GM18505 (cell line): ENCODE data around the gene CAMTA1.
A peak's percentile ranks its signal among the peaks of the same experiment; 100 is the strongest.
"Not testable (repeated sequence)": the region's sequence is repeated elsewhere in the genome, so short reads cannot be mapped to it uniquely, and the experiment has no call there.

Experiments
- ATAC-seq: cut with Tn5 transposase; IDR thresholded peaks from one replicate; pipeline ENCODE4 v1.9.1; 2021; ENCODE audit not compliant: unreplicated experiment
- POLR2A ChIP-seq: IDR thresholded peaks from 4 replicates; pipeline ENCODE4 v1.6.1; 2011; ENCODE audit warnings: borderline replicate concordance; ENCODE audit not compliant: insufficient read depth, insufficient read length; ENCODE audit errors: extremely low read depth

The CAMTA1 gene

DNA sequence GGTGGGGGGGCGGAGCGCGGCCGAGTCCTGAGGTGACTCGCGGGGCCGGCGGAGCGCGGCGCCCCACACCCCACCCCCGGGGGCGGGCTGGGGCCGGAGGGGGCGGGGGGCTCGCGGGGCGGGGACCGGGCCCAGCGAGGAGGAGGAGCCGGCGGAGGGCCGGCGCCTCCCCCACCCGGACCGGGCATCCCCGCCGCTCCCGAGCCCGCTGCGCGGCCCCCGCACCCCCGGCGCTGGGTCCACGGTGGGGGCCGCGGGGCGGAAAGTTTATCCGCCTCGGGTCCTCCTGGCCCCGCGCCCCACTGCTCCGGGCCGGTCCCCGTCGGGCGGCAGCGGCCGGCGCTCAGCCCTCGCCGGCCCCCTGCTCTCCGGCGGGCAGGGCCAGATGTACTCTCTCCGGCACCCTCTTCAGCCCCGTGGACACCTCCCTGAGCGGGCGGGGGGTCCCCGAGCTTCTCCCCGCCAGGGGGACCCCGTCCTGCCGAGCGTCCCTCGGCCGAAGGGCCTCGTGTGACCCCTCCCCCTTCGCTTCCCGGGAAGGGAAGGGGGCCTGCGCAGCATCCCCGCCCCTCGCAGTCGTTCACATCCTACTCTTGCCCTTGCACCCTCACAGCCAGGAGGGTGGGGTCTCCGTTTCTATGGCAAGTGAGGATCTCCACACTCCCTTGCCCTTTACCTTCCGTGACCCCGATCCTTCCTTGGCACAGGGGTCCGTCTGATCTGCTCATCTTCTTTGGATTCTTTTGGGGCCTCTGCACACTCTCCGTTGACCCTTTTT is 663 bp downstream of the CAMTA1 start:
- peak; percentile 9 for ATAC-seq
- no peak for TF ChIP-seq POLR2A

DNA sequence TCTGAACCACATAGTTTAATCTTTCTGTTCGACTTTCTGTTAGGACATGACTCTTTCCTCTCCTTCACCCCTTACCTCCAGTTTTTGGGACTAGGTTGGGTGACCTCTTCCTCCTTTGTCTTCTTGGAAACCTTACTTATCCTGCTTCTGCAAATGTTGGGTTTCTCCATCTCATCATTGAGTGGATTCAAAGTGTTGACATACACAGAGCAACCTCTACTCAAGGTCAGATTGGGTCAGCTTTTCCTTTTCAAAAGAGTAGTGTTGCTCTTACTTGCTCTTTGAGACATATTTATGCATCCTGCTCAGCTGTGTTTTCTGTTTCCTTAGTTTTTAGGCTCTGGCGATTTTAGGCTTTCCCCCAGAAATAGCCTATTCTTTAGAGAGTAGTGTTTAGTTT is 3.7 kb downstream of the CAMTA1 start:
- TF ChIP-seq POLR2A = no peak

DNA sequence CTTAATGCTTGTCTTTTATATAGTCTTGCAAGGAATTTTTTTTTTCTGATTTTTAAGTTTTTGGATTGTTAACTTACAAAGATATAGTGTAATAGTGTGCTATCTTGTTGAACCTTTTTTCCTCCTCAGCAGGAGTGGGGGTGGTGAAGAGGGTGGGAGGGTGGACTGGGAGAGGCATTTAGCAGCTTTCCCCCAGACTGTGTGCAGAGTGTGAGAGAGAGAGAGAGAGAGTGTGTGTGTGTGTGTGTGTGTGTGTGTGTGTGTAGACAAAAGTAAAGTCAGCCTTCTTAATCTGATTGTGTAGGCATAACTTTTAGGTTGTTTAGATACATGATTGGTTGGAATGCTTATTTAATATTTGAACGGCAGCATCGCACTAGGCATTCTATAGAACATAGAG is 4.9 kb downstream of the CAMTA1 start:
- no peak for TF ChIP-seq POLR2A
- ATAC-seq = no peak

More for the DNA sequence above, 3.7 kb downstream of the CAMTA1 start:
- no peak for ATAC-seq

DNA sequence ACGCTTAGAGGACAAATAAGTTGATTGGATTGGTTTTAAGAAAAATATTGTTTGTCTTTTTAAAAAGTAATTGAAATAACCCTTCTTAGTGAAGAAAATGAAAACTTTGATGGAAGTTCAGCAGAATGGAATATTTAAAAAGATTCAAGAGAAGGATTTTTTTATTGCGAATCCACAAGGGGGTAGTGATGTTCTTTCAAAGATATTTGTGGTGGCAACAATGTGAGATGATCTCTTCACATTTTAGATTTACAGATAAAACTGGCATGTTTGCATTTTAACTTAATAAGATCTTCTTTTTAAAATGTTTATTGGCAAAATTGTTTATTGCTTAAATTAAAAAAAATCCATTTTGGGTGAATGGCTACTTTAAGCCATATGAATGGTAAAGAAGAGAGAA is 8.9 kb downstream of the CAMTA1 start:
- ATAC-seq = no peak
- TF ChIP-seq POLR2A = no peak

DNA sequence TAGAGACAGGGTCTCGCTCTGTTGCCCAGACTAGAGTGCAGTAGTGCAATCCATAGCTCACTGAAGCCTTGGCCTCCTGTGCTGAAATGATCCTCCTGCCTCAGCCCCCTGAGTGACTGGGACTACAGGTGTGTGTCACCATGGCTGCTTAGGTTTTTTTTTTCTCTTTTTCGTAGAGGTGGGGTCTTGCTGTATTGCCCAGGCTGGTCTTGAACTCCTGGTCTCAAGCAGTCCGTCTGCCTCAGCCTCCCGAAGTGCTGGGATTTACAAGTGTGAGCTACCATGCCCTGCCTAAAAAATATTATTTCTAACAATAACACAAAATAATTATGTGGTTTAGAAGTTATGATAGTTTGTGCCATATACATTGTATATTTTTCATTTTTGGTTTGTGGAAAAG is 9.9 kb downstream of the CAMTA1 start:
- no peak for TF ChIP-seq POLR2A
- no peak for ATAC-seq

DNA sequence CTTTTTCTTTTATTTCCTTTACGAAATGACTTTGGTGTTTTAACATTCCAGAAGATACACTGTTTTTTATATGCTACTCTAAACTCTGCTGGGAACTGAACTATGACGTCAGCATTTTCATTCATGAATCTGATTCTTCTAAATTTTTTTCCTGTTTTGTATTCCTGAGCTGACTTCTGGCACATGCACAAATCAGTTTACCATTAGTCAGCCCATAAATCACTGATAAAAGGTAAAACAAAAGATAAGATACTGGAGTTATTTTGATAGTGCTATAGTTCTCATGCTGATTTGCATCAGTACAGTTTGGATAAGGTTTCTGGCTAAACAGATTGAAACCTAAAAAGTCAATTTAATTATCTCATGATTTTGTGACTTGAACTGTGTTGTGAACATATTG is 10.4 kb downstream of the CAMTA1 start:
- TF ChIP-seq POLR2A = no peak
- no peak for ATAC-seq

DNA sequence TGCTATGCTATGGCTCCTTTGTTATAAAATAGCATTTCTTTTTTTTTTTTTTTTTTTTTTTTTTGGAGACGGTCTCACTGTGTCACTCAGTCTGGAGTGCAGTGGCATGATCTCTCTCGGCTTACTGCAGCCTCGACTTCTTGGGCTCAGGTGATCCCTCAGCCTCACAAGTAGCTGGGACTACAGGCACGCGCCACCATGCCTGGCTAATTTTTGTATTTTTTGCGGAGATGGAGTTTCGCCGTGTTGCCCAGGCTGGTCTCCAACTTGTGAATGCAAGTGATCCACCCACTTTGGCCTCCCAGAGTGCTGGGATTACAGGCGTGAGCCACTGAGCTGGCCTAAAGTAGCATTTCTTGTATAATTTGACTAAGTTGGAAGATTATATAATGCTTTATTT is 10.8 kb downstream of the CAMTA1 start:
- no peak for ATAC-seq
- no peak for TF ChIP-seq POLR2A

DNA sequence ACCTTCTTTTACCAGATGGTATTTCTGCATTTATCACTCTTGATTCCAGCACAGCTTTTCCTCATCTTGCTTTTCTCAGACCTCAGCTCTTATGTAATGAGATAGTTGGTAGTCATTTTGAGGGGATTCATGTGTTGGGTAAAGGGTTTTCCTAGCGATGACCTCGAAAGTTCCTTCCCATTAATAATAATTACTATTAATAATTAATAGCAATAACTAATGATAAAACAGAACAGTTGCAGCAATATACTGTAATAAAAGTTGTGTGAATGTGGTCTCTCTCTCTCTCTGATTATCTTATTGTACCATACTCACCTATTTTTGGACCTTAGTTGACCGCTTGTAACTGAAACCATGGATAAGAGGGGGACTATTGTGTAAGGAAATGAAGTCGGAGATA is 14.2 kb downstream of the CAMTA1 start:
- ATAC-seq = no peak
- no peak for TF ChIP-seq POLR2A

DNA sequence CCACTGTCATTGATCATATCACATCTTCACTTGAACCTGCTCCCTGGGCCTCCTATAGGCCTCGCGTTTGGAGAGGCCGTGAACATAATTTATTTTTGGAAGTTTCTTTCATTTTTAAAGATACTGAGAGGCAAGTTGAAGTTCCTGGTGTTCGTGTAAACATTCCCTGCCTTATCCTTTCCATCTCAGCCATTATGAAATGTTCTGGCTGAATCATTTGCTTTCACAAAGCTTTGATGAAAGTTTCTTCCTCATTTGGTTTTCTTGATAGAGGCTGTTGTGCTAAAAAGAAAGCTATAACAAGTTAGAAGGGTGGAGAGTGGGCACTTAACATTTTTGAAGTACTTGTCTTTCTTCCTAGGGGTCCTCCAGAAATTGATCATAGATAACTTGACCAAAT is 15.5 kb downstream of the CAMTA1 start:
- TF ChIP-seq POLR2A = no peak
- no peak for ATAC-seq

DNA sequence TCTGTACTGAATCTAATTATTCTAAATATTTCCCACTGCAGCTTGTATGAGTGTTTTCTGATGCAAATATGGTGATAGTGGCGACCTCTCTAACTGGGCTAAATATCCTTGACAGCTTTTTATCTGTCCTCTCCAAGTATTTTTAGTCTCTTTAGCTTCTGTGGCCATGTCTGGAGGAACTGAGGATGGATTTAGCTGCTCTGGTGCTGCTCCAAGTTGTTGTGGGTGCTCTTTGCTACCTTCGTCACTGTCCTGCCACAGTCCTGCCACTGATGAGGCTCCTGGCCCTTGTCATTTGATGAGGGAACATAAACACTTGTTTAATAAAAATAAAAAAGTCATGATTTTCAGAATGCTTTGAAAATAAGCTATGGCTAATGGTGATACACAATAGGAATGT is 15.9 kb downstream of the CAMTA1 start:
- no peak for TF ChIP-seq POLR2A
- no peak for ATAC-seq

DNA sequence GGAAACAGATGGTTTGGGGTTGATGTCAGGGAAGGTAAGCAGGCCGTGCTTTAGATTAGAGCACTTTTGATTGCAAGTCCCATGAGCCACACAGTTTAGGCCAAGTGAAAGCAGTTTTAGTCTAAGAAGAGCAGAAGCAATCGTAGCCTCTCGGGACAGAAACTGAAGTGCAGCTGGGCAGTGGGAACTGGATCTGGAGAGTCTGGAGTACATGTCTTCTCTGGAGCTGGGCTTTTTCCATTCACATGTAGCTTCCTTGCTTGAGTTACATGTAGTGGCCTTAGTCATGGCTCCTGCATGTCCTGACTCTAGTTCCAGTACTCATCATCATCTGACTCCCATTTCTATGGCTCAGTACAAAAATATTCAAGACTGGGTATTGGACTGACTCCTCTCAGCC is 16.7 kb downstream of the CAMTA1 start:
- TF ChIP-seq POLR2A = no peak

DNA sequence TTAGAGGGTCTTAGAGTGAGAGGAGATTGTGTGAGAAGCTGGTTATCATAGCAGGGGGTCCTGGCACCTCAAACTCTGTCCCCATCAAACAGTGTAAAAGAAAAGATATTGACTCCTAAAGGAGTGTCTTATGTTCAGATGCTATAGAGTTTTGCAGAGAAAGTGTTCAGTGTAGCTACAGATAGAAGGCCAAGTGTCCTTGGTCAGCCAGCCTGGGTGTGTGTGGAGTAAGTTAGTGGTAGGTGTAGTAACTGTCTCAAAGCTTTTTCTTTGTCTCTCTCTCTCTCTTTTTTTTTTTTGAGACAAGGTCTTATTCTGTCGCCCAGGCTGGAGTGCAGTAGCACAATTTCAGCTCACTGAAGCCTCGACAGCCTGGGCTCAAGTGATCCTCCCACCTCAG is 17.2 kb downstream of the CAMTA1 start:
- ATAC-seq = no peak
- TF ChIP-seq POLR2A = no peak

More for the DNA sequence above, 16.7 kb downstream of the CAMTA1 start:
- ATAC-seq = no peak

DNA sequence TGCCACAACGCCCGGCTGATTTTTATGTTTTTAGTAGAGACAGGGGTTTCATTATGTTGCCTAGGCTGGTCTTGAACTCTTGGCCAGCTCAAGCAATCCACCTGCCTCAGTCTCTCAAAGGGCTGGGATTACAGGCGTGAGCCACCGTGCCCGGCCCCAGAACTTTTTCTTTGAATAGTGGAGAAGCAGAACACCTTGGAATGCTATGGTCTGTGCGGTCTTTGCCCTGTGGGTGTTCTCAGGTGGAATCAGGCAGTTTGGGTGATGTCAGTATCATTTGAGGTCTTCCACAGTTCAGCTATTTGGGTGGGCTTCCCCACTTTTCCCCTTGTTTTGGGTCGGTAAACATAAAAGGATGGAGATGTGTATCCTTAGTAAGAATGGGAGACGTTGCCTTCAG is 17.6 kb downstream of the CAMTA1 start:
- ATAC-seq = no peak
- TF ChIP-seq POLR2A = no peak

DNA sequence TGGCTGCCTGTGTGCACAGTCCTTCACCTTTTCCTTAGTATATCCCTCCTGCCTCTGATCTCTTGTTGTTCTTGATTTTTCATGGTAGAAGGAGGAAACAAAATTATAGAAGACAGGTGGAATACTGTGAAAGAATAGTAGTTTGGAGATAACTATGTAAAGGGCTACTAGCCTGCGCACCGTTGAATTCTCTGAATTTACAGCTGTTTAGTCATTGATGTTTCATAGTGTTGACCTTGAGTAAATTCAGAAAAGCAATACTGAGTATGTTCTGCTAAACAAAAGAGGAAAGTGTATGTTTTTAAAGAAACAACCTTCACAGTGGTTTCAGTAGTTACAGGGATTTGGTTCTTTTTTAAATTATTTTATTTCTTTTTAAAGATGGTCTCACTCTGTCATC is 18.1 kb downstream of the CAMTA1 start:
- ATAC-seq = no peak
- TF ChIP-seq POLR2A = no peak

DNA sequence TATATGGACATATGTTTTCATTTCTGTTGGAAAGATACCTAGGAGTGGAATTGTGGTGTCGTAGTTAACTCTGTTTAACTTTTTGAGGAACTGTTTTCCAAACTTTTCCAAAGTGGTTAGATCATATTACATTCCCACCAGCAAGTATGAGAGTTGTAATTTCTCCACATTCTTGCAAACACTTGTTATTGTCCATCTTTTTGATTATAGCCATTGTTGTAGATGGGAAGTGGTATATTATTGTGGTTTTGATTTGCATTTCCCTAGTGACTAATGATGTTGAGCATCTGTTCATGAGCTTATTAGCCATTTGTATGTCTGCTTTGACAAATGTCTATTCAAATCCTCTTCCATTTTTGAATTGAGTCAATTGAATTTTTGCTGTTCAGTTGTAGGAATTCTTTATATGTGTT is 19.8 kb downstream of the CAMTA1 start:
- TF ChIP-seq POLR2A = no peak
- no peak for ATAC-seq

DNA sequence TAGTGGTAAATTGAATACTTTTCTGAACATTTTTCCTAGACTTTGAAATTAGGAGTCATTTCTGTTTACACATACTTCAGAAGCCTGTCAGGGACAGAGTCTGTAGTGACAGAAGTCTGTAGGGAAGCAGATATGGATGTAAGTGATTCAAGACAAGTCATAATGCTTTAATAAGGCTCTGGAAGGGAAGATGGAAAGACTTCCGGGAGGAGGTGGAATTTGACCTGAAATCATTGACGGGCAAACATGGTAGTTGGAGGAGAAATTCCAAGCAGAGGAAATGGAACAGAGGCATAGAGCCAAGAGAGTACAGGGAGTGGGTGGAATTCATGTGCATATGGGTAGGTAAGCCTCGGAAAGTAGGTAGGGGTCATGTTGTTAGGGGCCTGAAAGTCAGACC is 22.5 kb downstream of the CAMTA1 start:
- ATAC-seq = no peak

DNA sequence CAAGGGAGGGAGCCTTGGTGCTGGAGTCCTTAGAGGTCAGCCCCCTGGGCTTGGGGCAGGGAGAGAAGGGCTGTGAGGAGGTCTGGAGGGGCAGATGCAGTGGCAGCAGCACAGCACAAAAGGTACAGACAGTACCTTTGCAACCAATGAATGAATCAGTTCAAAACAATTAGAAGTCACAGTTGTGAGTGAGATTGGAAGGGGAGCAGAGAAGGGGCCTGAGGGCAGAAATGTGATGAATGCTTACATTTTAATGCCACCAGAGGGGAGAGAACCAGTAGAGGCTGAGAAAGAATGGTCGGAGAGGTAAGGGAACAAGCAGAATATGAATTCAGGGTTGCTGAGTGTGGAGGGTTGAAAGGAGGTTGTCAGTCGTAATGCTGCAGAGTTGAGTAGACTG is 24.2 kb downstream of the CAMTA1 start:
- no peak for TF ChIP-seq POLR2A
- ATAC-seq = no peak

More for the DNA sequence above, 22.5 kb downstream of the CAMTA1 start:
- TF ChIP-seq POLR2A = no peak

DNA sequence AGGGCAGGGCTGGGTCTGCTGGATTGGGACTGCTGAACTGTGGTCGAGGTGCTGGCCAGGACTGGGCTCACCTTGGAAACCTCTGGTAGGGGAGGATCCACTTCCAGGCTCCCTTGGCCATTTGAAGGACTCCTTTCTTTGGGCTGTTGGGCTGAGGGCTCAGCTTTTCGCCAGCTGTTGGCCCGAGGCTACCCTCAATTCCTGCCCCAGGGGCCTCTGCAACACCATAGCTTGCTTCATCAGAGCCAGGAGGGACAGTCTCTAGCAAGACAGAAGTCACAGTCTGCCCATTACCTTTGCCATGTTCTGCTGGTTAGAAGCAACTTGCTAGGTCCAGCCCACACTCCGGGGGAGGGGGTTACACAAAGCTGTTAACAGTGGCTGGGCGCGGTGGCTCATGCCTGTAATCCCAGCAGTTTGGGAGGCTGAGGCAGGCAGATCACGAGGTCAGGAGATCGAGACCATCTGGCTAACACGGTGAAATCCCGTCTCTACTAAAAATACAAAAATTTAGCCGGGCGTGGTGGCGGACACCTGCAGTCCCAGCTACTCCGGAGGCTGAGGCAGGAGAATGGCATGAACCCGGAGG is 25.0 kb downstream of the CAMTA1 start:
- ATAC-seq = not testable (repeated sequence)
